ENCODE data around the gene CCDC182. TPM values are rescaled to one million over a fixed set of nuclear protein-coding genes. Genes with fewer than 3 reads are reported as not detected.

The CCDC182 gene
- total and polyA plus RNA-seq, 9 of the 15 experiments (the other 6 are each of a cell fraction or from before 2014, with no cell fraction given) = not detected

DNA sequence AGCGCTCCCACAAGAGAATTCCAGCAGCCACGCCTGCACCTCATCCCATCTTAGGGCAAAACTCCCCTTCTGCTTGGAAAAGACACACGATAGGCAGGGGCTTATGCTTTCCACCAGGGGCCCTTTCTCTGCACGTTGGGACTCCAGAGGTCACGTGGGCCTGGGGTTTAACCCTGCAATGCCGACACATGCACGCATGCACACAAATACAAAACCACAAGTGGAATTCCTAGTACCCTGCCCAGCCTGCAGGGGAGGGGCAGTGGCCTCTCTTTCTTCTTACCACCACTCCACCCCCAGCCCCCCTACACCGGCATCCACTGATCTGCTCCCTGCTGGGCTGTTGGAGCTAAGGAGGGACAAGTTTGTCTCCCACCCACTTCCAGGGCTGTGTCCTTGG, 16.8 kb upstream of the CCDC182 start (continued):
- TF ChIP-seq ZNF668 (CRISPR knock-in tag; IDR thresholded peaks at IDR 0.05) = no peak
- no peak for TF ChIP-seq POLR2B (IDR thresholded peaks at IDR 0.05; ENCODE audit: low read depth, partially characterized antibody)
- TF ChIP-seq STAG1 (CRISPR knock-in tag; IDR thresholded peaks at IDR 0.05; ENCODE audit: borderline replicate concordance) = no peak
- no peak for TF ChIP-seq GATAD2A (IDR thresholded peaks at IDR 0.05)
- TF ChIP-seq, protein P1, sequence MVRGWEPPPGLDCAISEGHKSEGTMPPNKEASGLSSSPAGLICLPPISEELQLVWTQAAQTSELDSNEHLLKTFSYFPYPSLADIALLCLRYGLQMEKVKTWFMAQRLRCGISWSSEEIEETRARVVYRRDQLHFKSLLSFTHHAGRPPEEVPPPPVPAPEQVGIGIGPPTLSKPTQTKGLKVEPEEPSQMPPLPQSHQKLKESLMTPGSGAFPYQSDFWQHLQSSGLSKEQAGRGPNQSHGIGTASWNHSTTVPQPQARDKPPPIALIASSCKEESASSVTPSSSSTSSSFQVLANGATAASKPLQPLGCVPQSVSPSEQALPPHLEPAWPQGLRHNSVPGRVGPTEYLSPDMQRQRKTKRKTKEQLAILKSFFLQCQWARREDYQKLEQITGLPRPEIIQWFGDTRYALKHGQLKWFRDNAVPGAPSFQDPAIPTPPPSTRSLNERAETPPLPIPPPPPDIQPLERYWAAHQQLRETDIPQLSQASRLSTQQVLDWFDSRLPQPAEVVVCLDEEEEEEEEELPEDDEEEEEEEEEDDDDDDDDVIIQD (CRISPR knock-in tag; IDR thresholded peaks at IDR 0.05) = no peak
- no peak for TF ChIP-seq ZNF644 (tag; IDR thresholded peaks at IDR 0.05; ENCODE audit: low read depth)
- TF ChIP-seq TGIF2 (CRISPR knock-in tag; IDR thresholded peaks at IDR 0.05) = no peak
- TF ChIP-seq, protein P2, sequence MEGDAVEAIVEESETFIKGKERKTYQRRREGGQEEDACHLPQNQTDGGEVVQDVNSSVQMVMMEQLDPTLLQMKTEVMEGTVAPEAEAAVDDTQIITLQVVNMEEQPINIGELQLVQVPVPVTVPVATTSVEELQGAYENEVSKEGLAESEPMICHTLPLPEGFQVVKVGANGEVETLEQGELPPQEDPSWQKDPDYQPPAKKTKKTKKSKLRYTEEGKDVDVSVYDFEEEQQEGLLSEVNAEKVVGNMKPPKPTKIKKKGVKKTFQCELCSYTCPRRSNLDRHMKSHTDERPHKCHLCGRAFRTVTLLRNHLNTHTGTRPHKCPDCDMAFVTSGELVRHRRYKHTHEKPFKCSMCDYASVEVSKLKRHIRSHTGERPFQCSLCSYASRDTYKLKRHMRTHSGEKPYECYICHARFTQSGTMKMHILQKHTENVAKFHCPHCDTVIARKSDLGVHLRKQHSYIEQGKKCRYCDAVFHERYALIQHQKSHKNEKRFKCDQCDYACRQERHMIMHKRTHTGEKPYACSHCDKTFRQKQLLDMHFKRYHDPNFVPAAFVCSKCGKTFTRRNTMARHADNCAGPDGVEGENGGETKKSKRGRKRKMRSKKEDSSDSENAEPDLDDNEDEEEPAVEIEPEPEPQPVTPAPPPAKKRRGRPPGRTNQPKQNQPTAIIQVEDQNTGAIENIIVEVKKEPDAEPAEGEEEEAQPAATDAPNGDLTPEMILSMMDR (IDR thresholded peaks at IDR 0.05 in 2 of 3, conservative IDR thresholded peaks at IDR 0.05 in 1 of 3; ENCODE audit: insufficient read depth in 2 of 3, low read depth in 1 of 3, low read length in 3 of 3) = 0 out of 6 replicates have a peak, but pooled peaks of 1 of the 3 experiments have one; percentile 0
- TF ChIP-seq TRIM28 (IDR thresholded peaks at IDR 0.05) = no peak
- TF ChIP-seq SIX5 (IDR thresholded peaks at IDR 0.05; ENCODE audit: borderline replicate concordance in 1 of 2, insufficient read depth in 1 of 2, low read depth in 1 of 2, low read length in 2 of 2) = no peak
- TF ChIP-seq, protein P3, sequence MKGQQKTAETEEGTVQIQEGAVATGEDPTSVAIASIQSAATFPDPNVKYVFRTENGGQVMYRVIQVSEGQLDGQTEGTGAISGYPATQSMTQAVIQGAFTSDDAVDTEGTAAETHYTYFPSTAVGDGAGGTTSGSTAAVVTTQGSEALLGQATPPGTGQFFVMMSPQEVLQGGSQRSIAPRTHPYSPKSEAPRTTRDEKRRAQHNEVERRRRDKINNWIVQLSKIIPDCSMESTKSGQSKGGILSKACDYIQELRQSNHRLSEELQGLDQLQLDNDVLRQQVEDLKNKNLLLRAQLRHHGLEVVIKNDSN (CRISPR knock-in tag; IDR thresholded peaks at IDR 0.05) = peak; percentile 75
- no peak for TF ChIP-seq SUPT5H (IDR thresholded peaks at IDR 0.05)
- no peak for TF ChIP-seq MCM3 (IDR thresholded peaks at IDR 0.05)
- TF ChIP-seq SREBF1 (IDR thresholded peaks at IDR 0.05; ENCODE audit: borderline replicate concordance, low read depth, low read length) = no peak
- TF ChIP-seq, protein P4, sequence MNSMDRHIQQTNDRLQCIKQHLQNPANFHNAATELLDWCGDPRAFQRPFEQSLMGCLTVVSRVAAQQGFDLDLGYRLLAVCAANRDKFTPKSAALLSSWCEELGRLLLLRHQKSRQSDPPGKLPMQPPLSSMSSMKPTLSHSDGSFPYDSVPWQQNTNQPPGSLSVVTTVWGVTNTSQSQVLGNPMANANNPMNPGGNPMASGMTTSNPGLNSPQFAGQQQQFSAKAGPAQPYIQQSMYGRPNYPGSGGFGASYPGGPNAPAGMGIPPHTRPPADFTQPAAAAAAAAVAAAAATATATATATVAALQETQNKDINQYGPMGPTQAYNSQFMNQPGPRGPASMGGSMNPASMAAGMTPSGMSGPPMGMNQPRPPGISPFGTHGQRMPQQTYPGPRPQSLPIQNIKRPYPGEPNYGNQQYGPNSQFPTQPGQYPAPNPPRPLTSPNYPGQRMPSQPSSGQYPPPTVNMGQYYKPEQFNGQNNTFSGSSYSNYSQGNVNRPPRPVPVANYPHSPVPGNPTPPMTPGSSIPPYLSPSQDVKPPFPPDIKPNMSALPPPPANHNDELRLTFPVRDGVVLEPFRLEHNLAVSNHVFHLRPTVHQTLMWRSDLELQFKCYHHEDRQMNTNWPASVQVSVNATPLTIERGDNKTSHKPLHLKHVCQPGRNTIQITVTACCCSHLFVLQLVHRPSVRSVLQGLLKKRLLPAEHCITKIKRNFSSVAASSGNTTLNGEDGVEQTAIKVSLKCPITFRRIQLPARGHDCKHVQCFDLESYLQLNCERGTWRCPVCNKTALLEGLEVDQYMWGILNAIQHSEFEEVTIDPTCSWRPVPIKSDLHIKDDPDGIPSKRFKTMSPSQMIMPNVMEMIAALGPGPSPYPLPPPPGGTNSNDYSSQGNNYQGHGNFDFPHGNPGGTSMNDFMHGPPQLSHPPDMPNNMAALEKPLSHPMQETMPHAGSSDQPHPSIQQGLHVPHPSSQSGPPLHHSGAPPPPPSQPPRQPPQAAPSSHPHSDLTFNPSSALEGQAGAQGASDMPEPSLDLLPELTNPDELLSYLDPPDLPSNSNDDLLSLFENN (IDR thresholded peaks at IDR 0.05; ENCODE audit: low read depth in 2 of 2, low read length in 2 of 2) = no peak
- TF ChIP-seq, protein P5, sequence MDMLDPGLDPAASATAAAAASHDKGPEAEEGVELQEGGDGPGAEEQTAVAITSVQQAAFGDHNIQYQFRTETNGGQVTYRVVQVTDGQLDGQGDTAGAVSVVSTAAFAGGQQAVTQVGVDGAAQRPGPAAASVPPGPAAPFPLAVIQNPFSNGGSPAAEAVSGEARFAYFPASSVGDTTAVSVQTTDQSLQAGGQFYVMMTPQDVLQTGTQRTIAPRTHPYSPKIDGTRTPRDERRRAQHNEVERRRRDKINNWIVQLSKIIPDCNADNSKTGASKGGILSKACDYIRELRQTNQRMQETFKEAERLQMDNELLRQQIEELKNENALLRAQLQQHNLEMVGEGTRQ (CRISPR knock-in tag; IDR thresholded peaks at IDR 0.05) = peak; percentile 78
- TF ChIP-seq CTBP1 (IDR thresholded peaks at IDR 0.05; ENCODE audit: borderline replicate concordance) = no peak
